ENCODE results near the gene PREX1.

PREX1 gene

DNA sequence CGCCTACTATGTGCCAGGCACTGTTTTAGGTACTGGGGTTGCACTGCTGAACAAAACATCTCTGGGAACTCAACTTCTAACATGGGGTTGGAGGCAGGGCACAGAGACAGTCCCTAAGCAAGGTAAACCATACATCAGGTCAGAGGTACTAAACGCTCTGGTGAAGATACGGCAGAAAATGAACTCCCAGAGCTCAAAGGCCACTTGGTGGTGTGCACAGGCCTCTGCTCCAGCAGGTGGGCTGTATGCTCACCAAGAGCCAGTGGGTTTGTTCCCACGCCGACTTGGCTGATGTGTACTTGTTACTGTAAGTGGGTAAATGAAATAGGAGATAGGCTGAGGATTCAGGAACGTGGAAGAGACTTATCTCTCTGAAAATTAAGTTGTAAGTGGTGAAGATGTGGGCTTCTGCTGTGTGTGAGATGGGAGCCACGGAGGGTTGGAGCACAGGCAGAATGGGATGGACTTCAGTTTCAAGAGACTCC, 133.4 kb downstream of the PREX1 start:
- no peak for DNase-seq

DNA sequence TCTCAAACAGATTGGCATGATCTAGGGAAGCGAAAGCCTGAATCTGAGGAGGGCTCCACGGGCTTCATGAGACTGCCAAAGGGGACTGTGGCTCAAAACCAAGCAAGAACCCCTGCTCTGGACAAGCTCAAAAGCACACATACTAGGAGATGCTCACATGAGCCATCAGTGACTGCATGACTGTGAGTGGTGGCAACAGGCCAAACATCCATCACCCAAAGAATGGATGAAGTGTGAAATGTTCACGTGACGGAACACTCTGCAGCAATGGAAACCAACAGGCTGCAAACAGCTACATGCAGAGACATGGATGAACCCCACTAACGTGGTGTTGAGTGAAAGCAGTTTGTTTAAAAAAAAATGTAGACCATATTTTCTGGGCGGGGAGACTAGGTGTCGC, 136.3 kb downstream of the PREX1 start:
- DNase-seq: no peak

DNA sequence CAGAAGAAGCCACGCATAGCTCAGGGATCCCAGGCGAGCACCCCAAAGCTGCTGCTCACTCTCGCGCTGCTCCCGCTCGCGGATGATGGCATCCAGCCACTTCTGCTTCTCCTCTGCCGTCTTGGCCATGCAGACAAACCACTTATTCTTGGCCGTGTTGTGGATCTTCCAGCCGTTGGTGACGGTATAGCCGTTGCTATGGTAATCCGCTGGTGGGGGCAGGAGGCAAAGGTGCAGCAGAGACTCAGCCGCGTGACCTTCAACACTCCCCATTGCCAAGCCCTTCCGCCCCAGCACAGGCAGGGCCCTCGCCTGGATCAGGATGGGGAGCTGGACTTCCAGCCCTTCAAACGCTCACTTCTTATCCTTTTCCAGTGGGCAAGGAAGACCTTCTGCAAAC, 136.9 kb downstream of the PREX1 start:
- DNase-seq: no peak

DNA sequence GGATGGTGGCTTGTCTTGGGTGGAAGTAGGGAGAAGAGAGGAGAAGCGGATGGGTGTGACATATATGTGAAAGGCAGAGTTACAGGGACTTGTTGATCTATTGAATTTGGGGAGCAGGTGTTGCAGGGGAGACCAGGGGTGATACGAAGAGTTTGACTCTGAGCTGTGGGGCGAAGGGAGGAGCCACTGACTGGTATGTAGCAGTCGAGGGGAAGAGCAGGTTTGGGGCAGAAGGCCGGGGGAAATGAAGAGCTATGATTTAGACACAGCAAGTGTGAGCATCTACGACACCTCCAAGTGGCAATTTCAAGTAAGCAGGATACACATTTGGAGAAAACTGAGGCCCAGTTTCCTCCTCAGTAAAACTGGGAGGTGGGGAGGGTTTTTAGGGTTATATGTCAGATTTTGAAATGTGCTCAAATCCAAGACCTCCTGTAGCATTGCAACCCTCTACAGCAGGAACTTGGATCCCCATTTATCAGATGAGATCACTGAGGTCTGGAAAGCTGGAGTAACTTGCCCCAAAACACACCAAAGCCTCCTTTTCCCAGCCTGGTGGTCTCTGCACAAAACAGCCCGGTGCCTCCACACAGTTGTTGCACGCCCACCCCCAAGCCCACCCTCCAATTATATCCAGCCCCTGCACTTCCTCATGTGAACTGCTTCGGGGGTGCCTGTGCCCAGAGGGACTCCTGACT, 137.8 kb downstream of the PREX1 start:
- no peak for DNase-seq

DNA sequence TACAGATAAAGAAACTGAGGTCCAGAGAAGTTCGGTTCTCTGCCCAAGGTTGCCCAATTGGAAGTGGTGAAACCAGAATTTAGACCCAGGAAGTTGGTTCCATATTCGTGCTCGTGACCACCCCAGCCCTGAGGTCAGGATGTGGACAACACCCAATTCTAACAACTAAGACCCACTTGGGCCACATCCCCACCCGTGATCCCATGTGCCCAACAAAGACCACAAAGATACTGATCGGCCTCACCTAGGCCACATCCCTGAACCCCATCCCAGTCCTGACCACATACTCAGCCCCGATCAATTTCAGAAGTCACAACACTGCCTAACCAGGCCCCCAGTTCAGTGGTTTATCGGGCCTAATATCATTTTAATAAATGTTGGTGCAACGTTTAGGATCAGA, 138.4 kb downstream of the PREX1 start:
- DNase-seq: no peak

DNA sequence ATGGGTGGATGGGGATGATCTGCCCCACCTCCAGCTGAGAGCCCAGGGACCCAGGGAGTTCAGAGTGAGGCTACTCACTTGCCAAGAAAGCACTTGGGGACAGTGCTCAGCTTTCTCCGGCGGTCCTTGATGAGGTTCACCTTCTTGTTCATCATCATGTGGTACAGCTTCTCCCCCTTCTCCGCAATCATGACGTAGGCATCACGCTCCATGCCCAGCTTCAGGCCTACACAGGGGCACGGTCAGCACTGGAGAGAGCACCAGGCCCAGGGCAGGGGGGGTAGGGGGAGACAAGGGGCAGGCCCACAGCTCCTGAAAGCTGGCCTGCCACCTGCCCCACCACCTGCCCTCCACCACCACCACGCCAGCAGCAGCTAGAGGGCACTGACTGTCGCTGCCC, 139.2 kb downstream of the PREX1 start:
- DNase-seq: no peak

DNA sequence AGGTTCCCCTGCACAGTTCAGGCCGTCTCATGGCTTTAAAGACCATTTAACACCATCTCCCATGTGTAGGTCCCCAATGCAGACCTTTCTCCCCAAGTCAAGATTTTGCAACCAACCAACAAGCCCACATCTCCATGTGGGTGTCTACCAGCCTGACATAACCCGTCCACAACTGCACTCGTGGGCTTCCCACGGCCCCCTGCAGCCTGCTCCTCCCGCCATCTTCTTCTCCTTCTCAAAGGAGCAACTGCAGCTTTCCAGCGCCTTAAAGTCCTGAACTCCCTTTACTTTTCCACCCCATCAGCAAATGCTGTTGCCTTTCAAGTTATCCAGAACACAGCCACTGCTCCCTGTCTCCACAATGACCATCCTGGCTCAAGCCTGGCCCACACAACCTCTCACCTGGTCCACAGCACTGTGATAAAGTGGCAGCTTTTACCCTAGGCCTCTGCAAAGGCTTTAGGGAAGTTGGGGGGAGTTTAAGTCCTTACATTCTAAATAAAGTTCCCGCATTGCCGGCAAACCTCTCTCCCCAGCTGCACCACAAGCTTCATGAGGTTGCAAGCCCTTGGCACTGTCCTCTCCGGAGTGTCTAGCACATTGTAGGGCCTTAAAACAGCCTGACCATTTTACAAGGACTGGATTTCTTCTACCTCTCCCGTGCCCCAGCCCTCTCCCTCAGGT, 140.5 kb downstream of the PREX1 start:
- DNase-seq: no peak

DNA sequence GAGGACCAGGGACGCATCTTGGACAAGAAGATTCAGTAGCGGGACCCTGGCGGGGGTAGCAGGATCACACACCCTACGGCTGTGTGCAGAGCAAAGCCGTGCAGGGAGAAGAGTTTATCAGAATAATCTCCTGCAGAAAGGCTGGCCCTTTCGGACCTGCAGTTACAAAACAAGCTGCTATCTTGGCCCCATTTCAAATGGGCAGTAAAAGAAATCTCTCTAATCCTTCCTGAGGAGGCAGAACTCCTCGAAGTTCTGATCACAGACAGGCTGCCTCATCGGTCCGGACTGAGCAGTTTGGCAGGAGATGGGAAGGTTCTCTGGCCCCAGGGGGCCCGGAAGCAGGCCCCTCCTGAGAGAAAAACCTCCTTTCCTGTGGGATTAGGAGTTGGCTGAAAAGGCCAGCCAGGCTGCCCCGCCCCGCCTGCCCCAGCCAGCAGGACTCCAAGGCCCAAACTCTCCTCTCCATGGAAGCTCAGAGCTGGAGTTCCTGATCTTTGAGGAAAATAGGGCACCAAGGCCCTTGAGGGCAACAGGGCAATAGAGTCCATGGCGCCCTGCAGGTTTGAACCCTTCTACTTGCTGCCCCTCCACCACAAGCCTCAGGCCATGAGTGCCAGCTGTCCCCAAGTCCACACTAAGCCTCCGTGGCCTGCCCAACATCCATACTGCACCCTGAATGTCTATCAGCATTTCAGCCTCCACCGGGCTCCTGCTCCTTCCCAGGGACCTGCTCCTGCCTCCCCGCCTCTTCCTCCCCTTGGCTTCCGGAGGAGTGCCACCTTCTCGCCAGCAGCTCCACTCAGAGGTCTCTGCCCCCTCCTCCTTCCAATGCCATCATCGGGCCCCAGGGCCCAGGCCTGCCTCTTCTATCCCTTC, 141.3 kb downstream of the PREX1 start:
- DNase-seq: peak; percentile 60

DNA sequence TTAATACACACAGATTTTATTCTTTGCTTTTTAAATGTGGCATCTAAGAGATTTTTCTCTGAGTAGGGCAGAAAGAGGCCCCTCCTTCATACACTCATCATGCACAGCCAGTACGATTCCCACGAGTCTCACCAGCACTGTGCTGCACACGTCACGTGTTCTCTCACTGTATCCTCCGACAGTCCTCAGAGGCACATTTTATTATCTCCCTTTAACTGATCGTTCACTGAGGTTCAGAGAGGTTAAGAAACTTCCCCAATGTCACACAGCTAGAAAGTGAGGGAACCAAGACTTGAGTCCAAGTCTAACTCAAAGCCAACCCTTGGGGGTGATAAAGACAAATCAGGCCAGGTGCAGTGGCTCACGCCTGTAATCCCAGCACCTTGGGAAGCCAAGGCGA, 142.5 kb downstream of the PREX1 start:
- DNase-seq: no peak

DNA sequence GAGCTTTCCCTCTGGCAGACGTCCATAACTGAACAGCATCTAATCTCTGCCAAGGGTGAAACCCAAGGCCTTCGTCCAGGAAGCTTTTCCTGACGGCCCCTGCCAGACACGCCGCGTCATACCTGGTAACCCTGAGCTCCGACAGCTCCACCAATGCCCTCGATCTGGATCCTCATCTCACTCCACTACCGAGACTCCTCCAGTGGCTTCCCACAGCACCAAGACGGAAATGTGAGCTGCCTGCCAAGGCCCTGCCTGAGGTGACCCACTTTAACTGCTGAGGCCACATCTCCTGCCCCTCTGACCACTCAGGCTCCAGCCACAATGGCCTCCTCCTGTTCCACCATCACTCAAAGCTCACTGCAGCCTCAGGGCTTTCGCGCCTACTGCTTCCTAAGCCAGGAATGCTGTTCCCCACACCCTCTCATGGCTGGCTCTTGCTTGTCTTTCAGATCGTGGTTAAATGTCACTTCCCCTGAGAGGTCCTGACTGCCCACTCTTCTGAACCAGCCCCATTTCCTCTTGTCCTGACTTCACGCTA, 143.2 kb downstream of the PREX1 start:
- peak; percentile 85 for DNase-seq

DNA sequence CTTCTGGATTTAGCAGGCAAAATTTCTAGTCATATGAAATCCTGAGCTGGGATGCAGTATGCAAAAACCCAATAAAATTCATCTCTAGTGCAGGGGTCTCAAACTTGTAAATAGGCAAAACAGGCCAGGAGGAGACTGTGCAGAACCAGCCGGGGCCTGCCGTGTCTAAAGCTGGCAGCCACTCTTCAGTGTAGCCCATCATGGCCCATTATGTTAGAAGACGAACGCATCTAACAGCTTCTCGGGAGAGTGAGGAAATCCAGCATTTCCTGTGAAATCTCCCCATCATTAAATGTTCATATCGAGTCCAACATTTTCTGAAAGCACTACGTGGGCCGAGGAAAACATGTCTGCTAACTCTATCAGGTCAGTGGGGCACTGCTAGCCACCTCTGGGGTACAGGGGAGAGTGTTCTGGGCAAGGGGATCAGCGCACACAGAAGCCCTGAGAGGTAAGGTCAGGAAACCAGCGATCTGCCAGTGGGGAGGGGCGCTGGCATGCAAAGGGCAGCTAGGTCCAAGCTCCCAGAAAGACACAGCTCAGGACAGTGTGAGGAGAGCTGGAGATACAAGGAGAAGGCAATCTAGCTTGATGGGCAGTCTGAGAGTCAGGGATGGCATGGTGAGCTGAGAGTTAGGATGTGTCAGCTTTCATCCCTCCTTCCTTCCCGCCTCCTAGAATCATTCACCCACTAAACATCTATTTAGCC, 144.2 kb downstream of the PREX1 start:
- no peak for DNase-seq

DNA sequence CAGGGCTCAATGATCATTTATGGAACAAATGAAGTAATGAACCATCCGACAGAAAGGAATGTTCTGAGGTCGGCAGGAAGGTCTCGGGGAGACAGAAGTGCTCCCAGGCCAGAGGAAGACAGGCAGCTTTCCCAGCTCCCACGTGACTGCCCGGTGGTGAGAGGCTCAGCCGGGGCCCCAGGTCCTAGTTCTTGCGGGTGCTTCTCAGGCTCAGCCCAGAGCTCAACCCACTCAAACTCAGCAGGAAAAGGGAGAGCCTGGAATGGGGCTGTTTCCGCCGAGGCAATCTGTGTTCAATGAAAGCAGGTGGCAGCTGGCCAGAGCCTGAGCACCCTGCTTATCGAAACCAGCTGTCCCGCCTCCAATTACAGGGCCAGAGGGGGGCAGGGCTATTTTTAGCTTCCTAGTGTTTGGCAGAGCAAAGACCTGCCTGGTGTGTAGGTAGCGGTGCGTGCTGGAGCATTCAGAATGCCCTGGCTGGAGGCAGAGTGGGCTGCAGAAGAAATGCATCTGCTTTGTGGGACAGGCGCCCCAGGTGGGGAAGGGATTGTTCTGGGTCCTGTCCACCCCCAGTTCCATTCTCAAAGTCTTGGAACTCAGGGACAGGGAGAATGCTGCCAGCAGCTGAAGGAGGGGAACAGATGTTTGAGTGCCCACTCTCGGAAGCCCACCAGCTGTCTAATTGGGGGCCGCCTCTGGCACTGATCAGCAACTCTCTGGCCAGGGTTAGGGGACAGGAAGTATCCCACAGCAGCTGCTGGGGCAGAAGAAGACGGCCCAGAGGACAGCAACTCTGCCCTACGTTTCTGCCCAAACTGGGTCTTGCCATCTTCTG, 145.1 kb downstream of the PREX1 start:
- no peak for DNase-seq

DNA sequence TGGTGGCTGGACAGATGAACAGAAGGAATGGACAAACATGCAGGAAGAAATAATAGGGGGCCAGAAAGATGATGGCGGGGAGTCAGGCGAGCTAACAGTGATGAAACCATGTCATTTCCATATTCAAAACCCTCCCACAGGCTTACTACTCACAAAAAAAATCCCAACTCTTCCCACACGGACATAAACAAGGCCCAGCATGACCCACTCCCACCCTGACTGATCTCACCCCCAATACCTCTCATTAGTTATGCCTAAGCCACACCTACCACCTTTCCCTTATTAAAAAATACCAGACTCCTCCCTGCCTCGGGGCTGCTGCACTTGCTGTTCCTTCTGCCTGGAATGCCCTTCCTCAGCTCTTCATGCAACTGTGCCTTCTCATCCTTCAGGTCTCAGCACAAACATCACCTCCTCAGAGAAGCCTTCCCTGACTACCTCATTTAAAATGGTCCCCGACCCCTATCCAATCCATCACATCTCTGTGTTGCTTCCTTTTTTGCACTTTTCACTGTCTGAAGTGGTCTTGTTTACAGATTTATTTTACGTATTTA, 145.8 kb downstream of the PREX1 start:
- no peak for DNase-seq

DNA sequence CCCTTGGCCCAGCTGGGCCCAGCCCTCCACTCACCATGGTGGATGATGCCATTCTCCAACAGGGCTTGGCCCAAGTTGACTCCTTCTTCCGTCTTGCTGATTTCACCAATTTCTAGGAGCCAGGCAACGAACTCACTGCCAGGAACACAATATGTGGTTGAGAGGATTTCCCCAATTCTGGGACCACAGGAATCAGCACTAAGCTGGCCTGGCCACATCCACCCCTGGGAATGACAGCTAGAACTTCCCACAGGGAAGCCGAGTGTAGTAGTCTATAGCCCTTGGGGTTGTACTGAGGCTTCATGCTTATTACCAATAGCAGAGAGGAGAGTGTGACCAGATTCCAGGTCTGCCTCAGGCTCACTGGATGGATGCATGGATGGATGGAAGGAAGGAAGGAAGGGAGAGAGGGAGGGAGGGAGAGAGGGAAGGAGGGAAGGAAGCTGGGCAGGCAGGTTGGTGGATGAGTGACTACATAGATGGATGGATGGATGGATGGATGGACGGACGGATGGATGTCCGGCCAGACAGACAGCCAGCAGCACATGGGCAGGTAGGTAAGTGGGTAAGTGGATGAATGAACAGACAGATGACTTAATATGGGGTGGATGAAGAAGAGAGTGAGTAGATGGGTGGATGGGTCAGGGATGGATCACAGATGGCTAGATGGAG, 146.5 kb downstream of the PREX1 start:
- no peak for DNase-seq

DNA sequence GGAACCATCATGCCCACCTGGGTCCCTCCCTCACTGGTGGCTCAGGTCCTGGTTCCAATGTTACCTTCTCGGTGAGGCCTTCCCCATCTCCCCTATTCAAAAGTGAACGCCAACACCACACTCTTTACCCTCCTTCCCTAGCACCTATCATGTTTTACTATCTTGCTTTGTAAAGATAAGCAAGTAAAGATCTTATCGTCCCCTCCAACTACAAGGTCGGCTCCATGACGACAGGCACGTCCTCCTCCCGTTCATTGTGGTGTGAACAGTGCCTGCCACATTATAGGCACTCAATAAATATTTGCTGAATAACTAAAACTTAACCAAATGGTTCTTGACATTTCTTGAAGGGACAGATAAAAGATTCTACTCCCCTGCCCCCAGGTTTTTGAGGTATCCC, 147.1 kb downstream of the PREX1 start:
- no peak for DNase-seq

DNA sequence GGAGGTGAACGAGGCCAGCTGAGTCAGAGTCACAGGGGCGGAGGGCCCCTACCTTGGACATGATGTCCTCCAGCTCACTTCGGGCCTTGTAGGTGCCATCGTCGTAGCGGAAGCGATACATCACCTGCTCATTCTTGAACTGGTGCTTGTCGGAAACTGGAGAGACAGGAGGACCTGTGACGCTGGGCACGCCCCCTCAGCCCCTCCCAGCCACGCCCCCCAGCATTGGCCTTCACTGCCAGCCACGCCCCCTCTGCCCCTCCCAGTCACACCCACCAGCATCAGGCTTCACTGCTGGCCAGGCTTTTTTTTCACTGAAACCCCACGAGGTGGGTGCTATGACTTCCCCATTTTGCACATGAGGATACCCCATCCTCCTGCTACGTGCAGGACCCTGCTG, 148.2 kb downstream of the PREX1 start:
- no peak for DNase-seq

DNA sequence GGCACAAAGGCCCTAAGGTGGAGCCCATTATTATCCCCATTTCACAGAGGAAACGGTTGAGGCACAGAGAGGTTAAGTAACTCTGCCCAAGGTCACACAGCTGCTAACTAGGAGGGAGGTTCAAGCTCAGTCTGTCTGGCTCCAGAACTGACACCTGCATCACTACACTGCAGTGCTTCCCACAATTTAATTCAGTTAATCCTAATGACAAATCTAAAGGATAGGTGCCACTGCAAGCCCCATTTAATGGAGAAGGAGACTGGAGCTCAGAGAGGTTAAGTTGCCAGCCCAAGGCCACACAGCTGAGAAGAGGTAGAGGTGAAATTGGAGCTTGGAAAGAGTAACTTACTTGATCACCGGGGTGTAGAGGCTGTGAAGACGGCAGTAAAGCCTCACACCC, 148.8 kb downstream of the PREX1 start:
- DNase-seq: no peak

DNA sequence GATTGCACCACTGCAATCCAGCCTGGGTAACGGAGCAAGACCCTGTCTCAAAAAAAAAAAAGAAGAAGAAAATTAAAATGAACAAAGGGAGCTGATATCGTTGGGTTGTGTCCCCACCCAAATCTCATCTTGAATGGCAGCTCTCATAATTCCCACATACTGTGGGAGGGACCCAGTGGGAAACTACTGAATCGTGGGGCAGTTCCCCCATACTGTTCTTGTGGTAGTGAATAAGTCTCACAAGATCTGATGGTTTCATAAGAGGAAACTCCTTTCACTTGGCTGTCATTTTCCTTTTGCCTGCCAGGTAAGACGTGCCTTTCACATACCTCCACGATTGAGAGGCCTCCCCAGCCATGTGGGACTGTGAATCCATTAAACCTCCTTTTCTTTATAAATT, 149.4 kb downstream of the PREX1 start:
- no peak for DNase-seq

DNA sequence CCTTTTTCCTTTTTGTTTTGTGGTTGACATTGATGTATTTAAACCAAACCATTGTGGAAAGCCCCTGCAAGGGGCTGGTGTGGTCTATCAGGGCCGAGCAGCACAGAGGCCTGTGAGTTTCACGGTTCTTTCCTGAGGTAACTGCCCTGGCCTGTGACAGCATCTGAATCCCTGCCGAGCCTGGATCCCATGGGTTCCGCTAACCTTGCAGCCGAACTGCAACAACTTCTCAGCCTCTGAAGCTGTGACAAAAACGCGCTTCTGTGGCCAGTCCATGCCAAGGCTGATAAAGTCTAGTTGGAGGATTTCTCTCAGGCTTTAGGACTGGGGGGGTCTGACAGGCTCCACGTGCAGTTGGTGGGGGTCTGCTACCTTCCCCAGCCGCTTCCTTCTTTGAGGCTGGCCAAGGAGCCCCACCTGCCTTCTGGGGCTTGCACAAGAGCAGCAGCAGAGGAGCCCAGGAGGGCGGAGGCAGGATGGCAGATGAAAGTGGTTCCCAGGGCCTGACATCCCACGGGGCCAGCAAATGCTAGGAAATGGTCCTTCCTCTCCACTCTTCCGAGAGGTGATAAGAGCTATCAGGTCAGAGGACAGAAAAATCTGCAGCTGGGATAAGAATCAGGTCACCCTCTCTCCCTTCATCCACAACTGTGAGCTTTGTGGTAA, 150.9 kb downstream of the PREX1 start:
- no peak for DNase-seq

DNA sequence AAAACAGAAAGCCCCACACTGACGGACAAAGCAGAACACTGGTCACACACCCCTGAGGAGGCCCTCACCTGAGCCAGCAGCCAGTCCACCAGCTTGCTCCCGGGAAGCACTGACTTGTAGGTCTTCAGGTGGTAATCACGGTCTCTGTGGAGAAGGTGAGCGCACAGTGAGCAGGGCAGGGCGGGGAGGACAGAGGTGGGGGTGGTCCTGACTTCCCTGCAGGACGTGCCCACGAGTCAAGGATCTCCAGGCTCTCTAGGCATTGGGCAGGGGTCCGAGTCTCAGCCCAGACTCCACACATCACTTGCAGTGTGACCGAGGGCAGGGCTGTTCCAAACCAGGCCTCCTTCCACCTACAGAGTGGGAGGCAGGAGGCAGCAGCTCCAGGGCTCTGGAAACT, 151.7 kb downstream of the PREX1 start:
- DNase-seq: no peak
